Activated T-helper 17 cell treated with anti-CD3 and anti-CD28 coated beads, Interleukin-2, amount 50 U/mL, for 72 hours (primary cell): Measurements from ENCODE around the gene SCGB3A1. TPM values are rescaled to one million over a fixed set of nuclear protein-coding genes. Genes with fewer than 3 reads are reported as not detected.

Experiments used
- ATAC-seq: fragments of 150-1000 bp; cut with Tn5 transposase; replicated peaks from 2 replicates; pipeline ENCODE4 v1.10.0; 2021; ENCODE audit warnings: mild to moderate bottlenecking, moderate library complexity
- H3K27ac Mint-ChIP-seq: one replicate; pipeline ENCODE4 v1.8.0; 2022; ENCODE audit warnings: mixed read lengths
- H3K27me3 Mint-ChIP-seq: one replicate; pipeline ENCODE4 v1.8.0; 2022; ENCODE audit warnings: mixed read lengths
- H3K36me3 Mint-ChIP-seq: one replicate; pipeline ENCODE4 v1.8.0; 2022; ENCODE audit warnings: low read depth, mild to moderate bottlenecking, mixed read lengths
- H3K4me1 Mint-ChIP-seq: one replicate; pipeline ENCODE4 v1.8.0; 2022; ENCODE audit warnings: mixed read lengths
- H3K4me3 Mint-ChIP-seq: one replicate; pipeline ENCODE4 v1.8.0; 2022; ENCODE audit warnings: mild to moderate bottlenecking, mixed read lengths
- H3K9me3 Mint-ChIP-seq: one replicate; pipeline ENCODE4 v1.8.0; 2022; ENCODE audit warnings: mixed read lengths
- total RNA-seq, 2 donors: library from RNA; stranded (reverse); gene quantifications; one replicate each; pipeline ENCODE4 v1.2.3, GENCODE V29; 2022

SCGB3A1 gene
- total RNA-seq, 2 donors from 2014 or later, result not detected

- Mint-ChIP-seq H3K9me3 (no peaks in the 10 kb centered on the region), H3K27ac (no peak overlapping the region), H3K4me1 (no peaks in the 10 kb centered on the region), H3K27me3 (no peaks in the 10 kb centered on the region), H3K36me3 (no peaks in the 10 kb centered on the region), H3K4me3 (no peak overlapping the region)
- ATAC-seq, result no peak
These were observed 37.8 kb upstream of the SCGB3A1 start for GRCh38 chr5:180628827-180629750.

GRCh38 chr5:180628211-180628610 lies 36.9 kb upstream of the SCGB3A1 start:
- Mint-ChIP-seq H3K4me3 (no peak overlapping the region), H3K9me3 (no peaks in the 10 kb centered on the region), H3K27me3 (no peaks in the 10 kb centered on the region), H3K27ac (no peak overlapping the region), H3K36me3 (no peaks in the 10 kb centered on the region), H3K4me1 (no peaks in the 10 kb centered on the region)
- ATAC-seq, result no peak

- Mint-ChIP-seq H3K27me3 (no peaks in the 10 kb centered on the region), H3K27ac (no peak overlapping the region), H3K36me3 (no peaks in the 10 kb centered on the region), H3K9me3 (no peaks in the 10 kb centered on the region), H3K4me1 (no peaks in the 10 kb centered on the region), H3K4me3 (no peak overlapping the region)
- ATAC-seq, result no peak
These were observed 36.3 kb upstream of the SCGB3A1 start for GRCh38 chr5:180627386-180628120.

- Mint-ChIP-seq H3K36me3 (no peaks in the 10 kb centered on the region), H3K4me1 (no peaks in the 10 kb centered on the region), H3K27me3 (no peaks in the 10 kb centered on the region), H3K9me3 (no peaks in the 10 kb centered on the region), H3K4me3 (no peak overlapping the region), H3K27ac (no peak overlapping the region)
- no peak for ATAC-seq
These were observed 35.5 kb upstream of the SCGB3A1 start for GRCh38 chr5:180626661-180627385.

- H3K4me1 Mint-ChIP-seq, result no peaks in the 10 kb centered on the region
- no peaks in the 10 kb centered on the region for H3K36me3 Mint-ChIP-seq
- H3K9me3 Mint-ChIP-seq, result no peaks in the 10 kb centered on the region
- H3K4me3 Mint-ChIP-seq, result no peak overlapping the region
- no peak overlapping the region for H3K27ac Mint-ChIP-seq
- ATAC-seq, result no peak
- no peaks in the 10 kb centered on the region for H3K27me3 Mint-ChIP-seq
These were observed 34.7 kb upstream of the SCGB3A1 start for GRCh38 chr5:180625791-180626660.

- Mint-ChIP-seq H3K9me3 (no peaks in the 10 kb centered on the region), H3K4me3 (no peak overlapping the region), H3K27ac (no peak overlapping the region), H3K36me3 (no peaks in the 10 kb centered on the region), H3K4me1 (no peaks in the 10 kb centered on the region), H3K27me3 (no peaks in the 10 kb centered on the region)
- ATAC-seq, result no peak
These were observed 34.0 kb upstream of the SCGB3A1 start for GRCh38 chr5:180625125-180625790.

- H3K27me3 Mint-ChIP-seq, result no peaks in the 10 kb centered on the region
- H3K4me3 Mint-ChIP-seq, result no peak overlapping the region
- no peak for ATAC-seq
- no peaks in the 10 kb centered on the region for H3K4me1 Mint-ChIP-seq
- H3K9me3 Mint-ChIP-seq, result no peaks in the 10 kb centered on the region
- no peaks in the 10 kb centered on the region for H3K36me3 Mint-ChIP-seq
- H3K27ac Mint-ChIP-seq, result no peak overlapping the region
These were observed 33.3 kb upstream of the SCGB3A1 start for GRCh38 chr5:180624587-180624986.

GRCh38 chr5:180623844-180624243 lies 32.5 kb upstream of the SCGB3A1 start:
- H3K4me1 Mint-ChIP-seq, result no peaks in the 10 kb centered on the region
- no peaks in the 10 kb centered on the region for H3K9me3 Mint-ChIP-seq
- no peaks in the 10 kb centered on the region for H3K27me3 Mint-ChIP-seq
- no peak for ATAC-seq
- H3K36me3 Mint-ChIP-seq, result no peaks in the 10 kb centered on the region
- H3K4me3 Mint-ChIP-seq, result no peak overlapping the region
- H3K27ac Mint-ChIP-seq, result no peak overlapping the region

GRCh38 chr5:180623411-180623834 lies 32.1 kb upstream of the SCGB3A1 start:
- no peak overlapping the region for H3K4me3 Mint-ChIP-seq
- H3K27me3 Mint-ChIP-seq, result no peaks in the 10 kb centered on the region
- H3K27ac Mint-ChIP-seq, result no peak overlapping the region
- no peaks in the 10 kb centered on the region for H3K4me1 Mint-ChIP-seq
- no peak for ATAC-seq
- no peaks in the 10 kb centered on the region for H3K9me3 Mint-ChIP-seq
- H3K36me3 Mint-ChIP-seq, result no peaks in the 10 kb centered on the region

GRCh38 chr5:180622910-180623309 lies 31.6 kb upstream of the SCGB3A1 start:
- no peaks in the 10 kb centered on the region for H3K9me3 Mint-ChIP-seq
- no peaks in the 10 kb centered on the region for H3K4me1 Mint-ChIP-seq
- no peak for ATAC-seq
- no peaks in the 10 kb centered on the region for H3K27me3 Mint-ChIP-seq
- H3K4me3 Mint-ChIP-seq, result no peak overlapping the region
- no peak overlapping the region for H3K27ac Mint-ChIP-seq
- H3K36me3 Mint-ChIP-seq, result no peaks in the 10 kb centered on the region

- Mint-ChIP-seq H3K9me3 (no peaks in the 10 kb centered on the region), H3K27ac (no peak overlapping the region), H3K36me3 (no peaks in the 10 kb centered on the region), H3K4me3 (no peak overlapping the region), H3K4me1 (no peaks in the 10 kb centered on the region), H3K27me3 (no peaks in the 10 kb centered on the region)
- no peak for ATAC-seq
These were observed 30.0 kb upstream of the SCGB3A1 start for GRCh38 chr5:180621311-180621710.

- Mint-ChIP-seq H3K27ac (no peak overlapping the region), H3K9me3 (no peaks in the 10 kb centered on the region), H3K4me1 (no peaks in the 10 kb centered on the region), H3K4me3 (no peak overlapping the region), H3K27me3 (no peaks in the 10 kb centered on the region), H3K36me3 (no peaks in the 10 kb centered on the region)
- no peak for ATAC-seq
These were observed 28.7 kb upstream of the SCGB3A1 start for GRCh38 chr5:180620014-180620413.

- no peaks in the 10 kb centered on the region for H3K9me3 Mint-ChIP-seq
- no peak overlapping the region for H3K4me3 Mint-ChIP-seq
- no peak for ATAC-seq
- H3K4me1 Mint-ChIP-seq, result no peaks in the 10 kb centered on the region
- no peak overlapping the region for H3K27ac Mint-ChIP-seq
- H3K27me3 Mint-ChIP-seq, result no peaks in the 10 kb centered on the region
- H3K36me3 Mint-ChIP-seq, result no peaks in the 10 kb centered on the region
These were observed 28.2 kb upstream of the SCGB3A1 start for GRCh38 chr5:180619563-180619915.
